GM23248 (cell line): ENCODE data around the gene FIGNL1. TPM values are rescaled to one million over a fixed set of nuclear protein-coding genes. Genes with fewer than 3 reads are reported as not detected.

Experiments used
- DNase-seq: peaks from one replicate; pipeline ENCODE4 v3.0.0-alpha.2; 2015
- H2AFZ ChIP-seq: fragments of 200-600 bp; sonication (generic); 2 replicates; pipeline ENCODE4 v1.6.1; 2016; ENCODE audit warnings: antibody characterized with exemption
- H3F3A ChIP-seq: fragments of 200-600 bp; sonication (generic); 2 replicates; pipeline ENCODE4 v1.6.1; 2016; ENCODE audit warnings: mild to moderate bottlenecking, antibody characterized with exemption, mixed run types; ENCODE audit not compliant: insufficient read depth
- H3K27ac ChIP-seq: fragments of 200-600 bp; sonication (generic); 2 replicates; pipeline ENCODE4 v1.5.1; 2016; ENCODE audit warnings: mild to moderate bottlenecking
- H3K27me3 ChIP-seq: fragments of 200-600 bp; sonication (generic); replicated peaks from 2 replicates; pipeline ENCODE4 v1.6.1; 2016; ENCODE audit warnings: mild to moderate bottlenecking; ENCODE audit not compliant: insufficient read depth
- H3K36me3 ChIP-seq: fragments of 200-600 bp; sonication (generic); 2 replicates; pipeline ENCODE4 v1.6.1; 2016; ENCODE audit warnings: low read depth, mild to moderate bottlenecking
- H3K4me1 ChIP-seq: fragments of 200-600 bp; sonication (generic); 2 replicates; pipeline ENCODE4 v1.6.1; 2016; ENCODE audit warnings: mild to moderate bottlenecking; ENCODE audit not compliant: insufficient read depth
- H3K4me2 ChIP-seq: fragments of 200-600 bp; sonication (generic); one replicate; pipeline ENCODE4 v1.6.1; 2016; ENCODE audit warnings: mild to moderate bottlenecking; ENCODE audit not compliant: unreplicated experiment
- H3K4me3 ChIP-seq: fragments of 200-600 bp; sonication (generic); 2 replicates; pipeline ENCODE4 v1.5.1; 2016; ENCODE audit warnings: mild to moderate bottlenecking
- H3K79me2 ChIP-seq: fragments of 200-600 bp; sonication (generic); 2 replicates; pipeline ENCODE4 v1.6.1; 2016; ENCODE audit warnings: mild to moderate bottlenecking; ENCODE audit not compliant: insufficient read depth
- H3K9ac ChIP-seq: fragments of 200-600 bp; sonication (generic); 2 replicates; pipeline ENCODE4 v1.6.1; 2016; ENCODE audit warnings: mild to moderate bottlenecking
- H3K9me2 ChIP-seq: fragments of 200-600 bp; sonication (generic); 2 replicates; pipeline ENCODE4 v1.6.1; 2016; ENCODE audit warnings: mixed run types, mild to moderate bottlenecking, moderate library complexity; ENCODE audit not compliant: insufficient read depth
- H3K9me3 ChIP-seq: fragments of 200-600 bp; sonication (generic); one replicate; pipeline ENCODE4 v1.6.1; 2017; ENCODE audit warnings: low read depth
- H4K20me1 ChIP-seq: fragments of 200-600 bp; sonication (generic); 2 replicates; pipeline ENCODE4 v1.6.0; 2016; ENCODE audit not compliant: insufficient read depth
- EZH2 ChIP-seq: fragments of 200-600 bp; sonication (generic); IDR thresholded peaks from 2 replicates; pipeline ENCODE4 v1.6.1; 2018; ENCODE audit warnings: antibody characterized with exemption, mild to moderate bottlenecking; ENCODE audit not compliant: insufficient read depth, poor library complexity, severe bottlenecking
- EZH2phosphoT487 ChIP-seq: fragments of 200-600 bp; sonication (generic); IDR thresholded peaks from 2 replicates; pipeline ENCODE4 v1.6.1; 2018; ENCODE audit warnings: antibody characterized with exemption, moderate library complexity, mild to moderate bottlenecking, low read depth; ENCODE audit not compliant: insufficient read depth
- WGBS, 2 experiments: methylation state at CpG; one replicate each; pipeline ENCODE4 v1.1.6; 2015 to 2017; ENCODE audit warnings: low lambda C conversion rate in 2 of 2, low coverage in 1 of 2; ENCODE audit errors: missing lambda C conversion rate in 2 of 2; 5-methylcytosine and 5-hydroxymethylcytosine counted together
- in situ Hi-C: fragments of 300-500 bp; cut with MboI; formaldehyde crosslinking; loops from 2 replicates; pipeline ENCODE4 v1.15.0; 2020
- polyA plus RNA-seq: library from polyadenylated mRNA; unstranded; fragments of >200 nt; fragmentation: Nextera tagmentation; extraction: Ambion mirVana; gene quantifications from 2 replicates; pipeline ENCODE4 v1.2.1, GENCODE V29; 2016
- total RNA-seq: library from RNA; depleted of rRNA; stranded (reverse); fragments of >200 nt; shearing (Covaris generic); gene quantifications from 2 replicates; pipeline ENCODE4 v1.2.3, GENCODE V29; 2014

Gene FIGNL1
- total and polyA plus RNA-seq, 2 experiments from 2014 or later: 8.4 to 20.2 TPM

GRCh38 chr7:50409856-50410745, 40.0 kb downstream of the FIGNL1 start:
- Histone ChIP-seq H3K9ac (no peak overlapping the region), H2AFZ (no peak overlapping the region), H3K79me2 (no peaks in the 10 kb centered on the region), H4K20me1 (no peaks in the 10 kb centered on the region), H3K4me1 (no peaks in the 10 kb centered on the region), H3K9me3 (no peaks in the 10 kb centered on the region), H3K36me3 (no peaks in the 10 kb centered on the region), H3K4me2 (no peak overlapping the region), H3K27ac (no peak overlapping the region), H3K9me2 (no peaks in the 10 kb centered on the region), H3K4me3 (no peak overlapping the region), H3K27me3 (peaks cover 12% of the 10 kb centered on the region; the same call in 1 of the 2 replicates), H3F3A (no peaks in the 10 kb centered on the region)
- in situ Hi-C loops: loop anchor here (10.0 kb wide), 1 partner anchor 205 kb away; no protein-coding TSS in a partner anchor
- TF ChIP-seq EZH2phosphoT487: no peak
- TF ChIP-seq EZH2: no peak
- no peak for DNase-seq
- WGBS, 2 experiments: 55 to 61% methylated on average over 17 of the region's 17 CpGs

- TF ChIP-seq EZH2phosphoT487 (no peak), EZH2 (no peak)
- Histone ChIP-seq H4K20me1 (no peaks in the 10 kb centered on the region), H3F3A (no peaks in the 10 kb centered on the region), H2AFZ (no peak overlapping the region), H3K27me3 (peaks cover 30% of the 10 kb centered on the region), H3K4me2 (no peak overlapping the region), H3K79me2 (no peaks in the 10 kb centered on the region), H3K9me3 (no peaks in the 10 kb centered on the region), H3K4me1 (no peaks in the 10 kb centered on the region), H3K9ac (no peak overlapping the region), H3K27ac (no peak overlapping the region), H3K9me2 (no peaks in the 10 kb centered on the region), H3K36me3 (no peaks in the 10 kb centered on the region), H3K4me3 (no peak overlapping the region)
- no peak for DNase-seq
- WGBS, 2 experiments: 22 to 23% methylated on average over 5 of the region's 5 CpGs
- in situ Hi-C loops: no loop called here
Measured at GRCh38 chr7:50406935-50407334, 43.2 kb downstream of the FIGNL1 start.

DNA sequence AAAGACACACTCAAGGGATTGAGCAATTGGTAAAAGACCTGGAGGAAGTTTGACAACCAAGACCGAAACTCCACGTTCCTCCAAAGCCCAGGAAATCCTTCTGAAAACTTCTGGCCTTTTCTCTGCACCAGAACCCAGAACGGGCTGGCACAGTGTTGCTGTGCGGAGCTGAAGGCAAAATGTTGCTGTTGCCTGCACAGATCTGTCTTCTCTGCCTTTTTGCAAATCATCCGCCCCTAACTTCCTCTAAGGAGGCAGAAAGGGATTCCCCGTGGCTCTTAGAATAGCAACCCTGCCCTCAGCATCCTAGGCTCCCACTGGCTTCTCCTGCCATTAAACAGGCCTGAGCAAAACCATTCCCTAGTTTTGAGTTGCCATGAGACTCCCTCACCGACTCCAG, 44.9 kb downstream of the FIGNL1 start:
- H3K9me2 ChIP-seq: no peaks in the 10 kb centered on the region
- no peaks in the 10 kb centered on the region for H3F3A ChIP-seq
- no peak overlapping the region for H3K4me2 ChIP-seq
- TF ChIP-seq EZH2: no peak
- TF ChIP-seq EZH2phosphoT487: no peak
- H3K4me1 ChIP-seq: no peaks in the 10 kb centered on the region
- H3K4me3 ChIP-seq: no peak overlapping the region
- no peak for DNase-seq
- no peak overlapping the region for H2AFZ ChIP-seq
- H3K27ac ChIP-seq: no peak overlapping the region
- H3K9ac ChIP-seq: no peak overlapping the region
- no peaks in the 10 kb centered on the region for H3K79me2 ChIP-seq
- peaks cover 47% of the 10 kb centered on the region for H3K27me3 ChIP-seq
- H3K36me3 ChIP-seq: no peaks in the 10 kb centered on the region
- in situ Hi-C loops: no loop called here
- H4K20me1 ChIP-seq: no peaks in the 10 kb centered on the region
- WGBS, 2 experiments: 50 to 51% methylated on average over 7 of the region's 7 CpGs
- H3K9me3 ChIP-seq: no peaks in the 10 kb centered on the region

GRCh38 chr7:50404392-50404791, 45.8 kb downstream of the FIGNL1 start:
- no peak overlapping the region for H3K4me3 ChIP-seq

More at GRCh38 chr7:50404392-50404791, 45.8 kb downstream of the FIGNL1 start:
- Histone ChIP-seq H4K20me1 (no peaks in the 10 kb centered on the region), H3K27me3 (peaks cover 47% of the 10 kb centered on the region), H3F3A (no peaks in the 10 kb centered on the region), H3K4me1 (no peaks in the 10 kb centered on the region), H3K9me2 (no peaks in the 10 kb centered on the region), H3K79me2 (no peaks in the 10 kb centered on the region), H3K36me3 (no peaks in the 10 kb centered on the region), H3K9me3 (no peaks in the 10 kb centered on the region), H2AFZ (no peak overlapping the region), H3K27ac (no peak overlapping the region), H3K4me2 (no peak overlapping the region), H3K9ac (no peak overlapping the region)
- in situ Hi-C loops: no loop called here
- WGBS, 2 experiments: 43% methylated on average over 7 of the region's 7 CpGs
- TF ChIP-seq EZH2 (no peak), EZH2phosphoT487 (no peak)
- no peak for DNase-seq
